Sigmoid colon (tissue), 7 donors: ENCODE measurements around the gene SELENOS. TPM values are rescaled to one million over a fixed set of nuclear protein-coding genes. Genes with fewer than 3 reads are reported as not detected.
A peak's percentile ranks its signal among the peaks of the same experiment; 100 is the strongest.

Experiments used
- DNase-seq: peaks from one replicate; pipeline ENCODE4 v3.0.0-alpha.2; 2019
- H3K27ac ChIP-seq, 4 donors: fragments of 200-600 bp; sonication (generic); one replicate each; pipeline ENCODE4 v1.5.1; 2016 to 2019; ENCODE audit warnings: mild to moderate bottlenecking in 1 of 4
- H3K27me3 ChIP-seq, 3 donors: fragments of 200-600 bp; sonication (generic); one replicate each; pipeline ENCODE4 v1.5.1; 2019; ENCODE audit warnings: mild to moderate bottlenecking in 1 of 3
- H3K36me3 ChIP-seq, 4 donors: fragments of 200-600 bp; sonication (generic); one replicate each; pipeline ENCODE4 v1.5.1; 2016 to 2019
- H3K4me1 ChIP-seq, 4 donors: fragments of 200-600 bp; sonication (generic); one replicate each; pipeline ENCODE4 v1.5.1; 2017 to 2019
- H3K4me3 ChIP-seq, 4 donors: fragments of 200-600 bp; sonication (generic); one replicate each; pipeline ENCODE4 v1.5.1; 2017 to 2019; ENCODE audit warnings: mild to moderate bottlenecking in 2 of 4, moderate library complexity in 1 of 4
- H3K9me3 ChIP-seq, 4 donors: fragments of 200-600 bp in 3 of 4; sonication (generic) in 3 of 4; one replicate each; pipeline versions ENCODE4 v1.5.1 to v1.6.1; 2013 to 2019
- CTCF ChIP-seq, 4 experiments: fragments of 450-650 bp in 3 of 4; fragments of 200-600 bp in 1 of 4; IDR thresholded peaks; one replicate each; pipeline ENCODE4 v1.5.1; 2016 to 2019; ENCODE audit warnings: antibody characterized with exemption in 4 of 4, mild to moderate bottlenecking in 3 of 4, moderate library complexity in 2 of 4
- EP300 ChIP-seq, 4 donors: sonication (generic); formaldehyde crosslinking; IDR thresholded peaks; one replicate each; pipeline ENCODE4 v1.6.1; 2017; ENCODE audit warnings: antibody characterized with exemption in 4 of 4
- POLR2A ChIP-seq, 2 donors: fragments of 450-650 bp; IDR thresholded peaks; one replicate each; pipeline ENCODE4 v1.6.1; 2016; ENCODE audit warnings: antibody characterized with exemption in 2 of 2, mild to moderate bottlenecking in 2 of 2, moderate library complexity in 2 of 2
- POLR2AphosphoS5 ChIP-seq, 4 donors: sonication (generic); formaldehyde crosslinking; IDR thresholded peaks; one replicate each; pipeline ENCODE4 v1.6.1; 2017; ENCODE audit warnings: antibody characterized with exemption in 4 of 4
- WGBS, 2 donors: extraction: QIAGEN DNeasy Blood & Tissue Kit; methylation state at CpG; one replicate each; pipeline ENCODE4 v1.1.7; 2013; 5-methylcytosine and 5-hydroxymethylcytosine counted together
- intact Hi-C: fragments of 100-400 bp; cut with DNase I; formaldehyde crosslinking; loops from one replicate; pipeline ENCODE4 v1.15.1; 2023
- polyA plus RNA-seq, 3 donors: library from polyadenylated mRNA; stranded (reverse); fragments of 200-250 nt; gene quantifications; one replicate each; pipeline ENCODE4 v1.2.3, GENCODE V29; 2013
- total RNA-seq, 4 donors: library from RNA; depleted of rRNA; stranded (reverse); fragments of >200 nt; gene quantifications; one replicate each; pipeline ENCODE4 v1.1.0, GENCODE V29; 2016
- donor health status: healthy with polysubstance abuse.
- donor health status: Bipolar disorder and iron deficiency.
- donor health status: healthy.

Gene SELENOS
- total and polyA plus RNA-seq, 7 donors, result 39.3 to 127 (median 55.9) TPM

GRCh38 chr15:101266034-101266433 is 11.3 kb downstream of the SELENOS start:
- TF ChIP-seq POLR2A (IDR thresholded peaks at IDR 0.05) (no peak), CTCF (IDR thresholded peaks at IDR 0.05) (no peak), EP300 (IDR thresholded peaks at IDR 0.05) (no peak), POLR2AphosphoS5 (IDR thresholded peaks at IDR 0.05) (no peak)
- Histone ChIP-seq H3K4me1 (peaks cover 0 to 14% (median 5%) of the 10 kb centered on the region in 4 donors), H3K4me3 (no peak overlapping the region), H3K27ac (peak overlapping the region in 1 of 4 donors; percentile 64), H3K36me3 (peaks cover 0 to 15% (median 8%) of the 10 kb centered on the region in 4 donors), H3K27me3 (no peaks in the 10 kb centered on the region), H3K9me3 (no peaks in the 10 kb centered on the region)
- no peak for DNase-seq
- 58 to 66% methylated on average over 3 of the region's 3 CpGs for WGBS, 2 donors
- intact Hi-C loops, result no loop called here

- intact Hi-C loops, result no loop called here
- no peak overlapping the region for H3K27ac ChIP-seq
- no peak for DNase-seq
- TF ChIP-seq POLR2AphosphoS5 (IDR thresholded peaks at IDR 0.05), result no peak
- TF ChIP-seq CTCF (IDR thresholded peaks at IDR 0.05), result no peak
- no peak for TF ChIP-seq POLR2A (IDR thresholded peaks at IDR 0.05)
- H3K9me3 ChIP-seq, result no peaks in the 10 kb centered on the region
- H3K36me3 ChIP-seq, result peaks cover 0 to 8% (median 0%) of the 10 kb centered on the region in 4 donors
- peaks cover 0 to 14% (median 5%) of the 10 kb centered on the region in 4 donors for H3K4me1 ChIP-seq
- WGBS, 2 donors, result 85 to 87% methylated on average over 17 of the region's 17 CpGs
- no peak overlapping the region for H3K4me3 ChIP-seq
- no peaks in the 10 kb centered on the region for H3K27me3 ChIP-seq
These were observed 12.2 kb downstream of the SELENOS start for GRCh38 chr15:101264911-101265641.

GRCh38 chr15:101264011-101264410 is 13.3 kb downstream of the SELENOS start:
- H3K4me3 ChIP-seq, result no peak overlapping the region
- H3K4me1 ChIP-seq, result peaks cover 0 to 14% (median 5%) of the 10 kb centered on the region in 4 donors
- intact Hi-C loops, result no loop called here
- TF ChIP-seq POLR2AphosphoS5 (IDR thresholded peaks at IDR 0.05) (no peak), EP300 (IDR thresholded peaks at IDR 0.05) (no peak), POLR2A (IDR thresholded peaks at IDR 0.05) (no peak), CTCF (IDR thresholded peaks at IDR 0.05) (no peak)
- no peak for DNase-seq
- H3K27ac ChIP-seq, result no peak overlapping the region
- WGBS, 2 donors, result 89 to 91% methylated on average over 4 of the region's 4 CpGs
- no peaks in the 10 kb centered on the region for H3K36me3 ChIP-seq
- H3K9me3 ChIP-seq, result no peaks in the 10 kb centered on the region
- no peaks in the 10 kb centered on the region for H3K27me3 ChIP-seq

- H3K36me3 ChIP-seq, result no peaks in the 10 kb centered on the region
- H3K27me3 ChIP-seq, result no peaks in the 10 kb centered on the region
- TF ChIP-seq EP300 (IDR thresholded peaks at IDR 0.05), result no peak
- no peak for TF ChIP-seq POLR2AphosphoS5 (IDR thresholded peaks at IDR 0.05)
- TF ChIP-seq POLR2A (IDR thresholded peaks at IDR 0.05), result no peak
- TF ChIP-seq CTCF (IDR thresholded peaks at IDR 0.05), result no peak
- H3K9me3 ChIP-seq, result no peaks in the 10 kb centered on the region
- 88 to 90% methylated on average over 4 of the region's 4 CpGs for WGBS, 2 donors
- H3K27ac ChIP-seq, result no peak overlapping the region
- no peak for DNase-seq
- intact Hi-C loops, result no loop called here
- H3K4me1 ChIP-seq, result peaks cover 0 to 7% (median 3%) of the 10 kb centered on the region in 4 donors
- H3K4me3 ChIP-seq, result no peak overlapping the region
These were observed 14.7 kb downstream of the SELENOS start for GRCh38 chr15:101262551-101262950.
